AG04450 (cell line): Measurements from ENCODE around the gene HLA-DOA. TPM values are rescaled to one million over a fixed set of nuclear protein-coding genes. Genes with fewer than 3 reads are reported as not detected.

Experiments
- CTCF ChIA-PET: fragments of 300-600, 350-600 bp; formaldehyde crosslinking; extraction: SDS; loops from one replicate; lab custom pipeline; 2022; ENCODE audit warnings: antibody characterized with exemption, inconsistent platforms; lab: Charles Lee
- POLR2A ChIA-PET: fragments of 350-600 bp; formaldehyde crosslinking; extraction: SDS; loops from one replicate; lab custom pipeline; 2021; ENCODE audit warnings: antibody characterized with exemption, inconsistent platforms; lab: Yijun Ruan, JAX
- DNase-seq: peaks from one replicate; pipeline ENCODE4 v3.0.0-alpha.2; 2011; ENCODE audit warnings: low read depth, low spot score
- H3K27ac ChIP-seq: one replicate; pipeline ENCODE4 v1.5.1; 2012; ENCODE audit warnings: low read depth, low read length, control low read depth
- H3K27me3 ChIP-seq: one replicate; pipeline ENCODE4 v1.6.0; 2012; ENCODE audit warnings: low read length; ENCODE audit not compliant: control insufficient read depth, insufficient read depth
- H3K4me3 ChIP-seq: 2 replicates; pipeline ENCODE4 v1.5.1; 2011; ENCODE audit warnings: mild to moderate bottlenecking, low read depth, low read length, control low read depth
- H3K9me3 ChIP-seq: 2 replicates; pipeline ENCODE4 v1.5.1; 2012; ENCODE audit warnings: low read length; ENCODE audit not compliant: control insufficient read depth, insufficient read depth
- polyA minus RNA-seq: library from RNA; depleted of rRNA, polyadenylated mRNA; stranded (reverse); fragments of >200 nt; gene quantifications from 2 replicates; pipeline ENCODE4 v1.2.3, GENCODE V29; 2011; rRNA and poly(A)+ RNA removed
- polyA plus RNA-seq: library from polyadenylated mRNA; depleted of rRNA; stranded (reverse); fragments of >200 nt; gene quantifications from 2 replicates; pipeline ENCODE4 v1.2.3, GENCODE V29; 2011; rRNA removed
- TF ChIP-seq, protein P1 (sequence below): IDR thresholded peaks from 2 replicates; pipeline ENCODE4 v1.5.1; 2011; ENCODE audit warnings: low read depth, low read length, control low read depth, inconsistent platforms

Gene HLA-DOA
- polyA plus RNA-seq (0.02 TPM in 1 of 2 replicates, not detected in the other), polyA minus RNA-seq (not detected in 2 replicates)

DNA sequence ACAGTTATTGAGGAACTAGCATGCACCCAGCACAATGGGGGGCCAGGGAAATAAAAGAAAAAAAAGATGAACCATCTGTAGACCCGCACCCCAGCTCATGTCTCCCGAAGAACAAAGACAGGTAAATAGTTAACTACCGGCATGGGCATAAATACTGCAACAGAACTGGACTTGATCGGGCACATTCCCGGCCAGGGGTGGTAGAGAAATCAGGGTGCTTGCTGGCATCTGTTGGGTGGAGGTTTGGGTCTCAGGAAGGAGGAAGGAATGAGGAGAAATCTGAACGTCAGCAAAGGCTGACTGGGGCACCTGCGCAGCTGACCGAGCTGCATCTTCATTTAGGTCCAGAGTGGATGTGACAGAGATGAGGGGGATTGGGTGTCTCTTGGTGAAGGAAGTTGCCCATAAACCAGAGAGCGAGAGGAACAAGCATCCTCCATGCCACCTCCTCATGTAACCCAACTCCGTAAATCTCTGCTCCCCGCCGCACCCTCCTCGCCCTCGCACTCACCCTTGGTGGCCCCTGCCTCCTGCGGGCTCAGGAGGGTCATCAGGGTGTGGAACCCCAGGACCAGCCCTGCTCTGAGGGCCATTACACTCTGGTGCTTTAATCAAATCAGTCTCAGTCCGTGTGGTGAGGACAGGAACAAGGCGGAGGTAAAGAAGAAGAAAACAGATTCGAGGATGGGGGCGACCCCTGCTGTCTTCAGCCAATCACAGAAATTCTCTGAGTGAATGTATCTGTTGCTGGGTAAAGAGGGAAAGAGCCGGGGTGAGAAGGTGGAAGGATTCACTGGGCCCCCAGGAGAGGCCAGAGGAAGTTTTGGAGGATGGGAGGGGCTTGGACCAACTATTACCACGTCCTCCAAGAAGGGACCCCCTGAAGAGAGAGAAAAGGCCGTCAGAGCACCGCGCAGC is at the start of gene HLA-DOA:
TSS of gene HLA-DOA (minus strand) at position 648 of the 918 bp plus-strand sequence.
- CTCF ChIA-PET, result interaction anchor here (1.5 kb wide), 1 partner anchor 239 kb away, joined by 9 read pairs; no protein-coding TSS in a partner anchor
- peaks cover 33% of the 10 kb centered on the region for H3K27me3 ChIP-seq
- no peak within 1 kb of the TSS for H3K27ac ChIP-seq
- POLR2A ChIA-PET, result interaction anchor here (0.7 kb wide), 1 partner anchor 26 kb away, joined by 4 read pairs; no protein-coding TSS in a partner anchor
- H3K4me3 ChIP-seq, result no peak within 1 kb of the TSS
- no peak for DNase-seq
- no peaks in the 10 kb centered on the region; the same call in 1 of the 2 replicates for H3K9me3 ChIP-seq
- TF ChIP-seq, protein P1, sequence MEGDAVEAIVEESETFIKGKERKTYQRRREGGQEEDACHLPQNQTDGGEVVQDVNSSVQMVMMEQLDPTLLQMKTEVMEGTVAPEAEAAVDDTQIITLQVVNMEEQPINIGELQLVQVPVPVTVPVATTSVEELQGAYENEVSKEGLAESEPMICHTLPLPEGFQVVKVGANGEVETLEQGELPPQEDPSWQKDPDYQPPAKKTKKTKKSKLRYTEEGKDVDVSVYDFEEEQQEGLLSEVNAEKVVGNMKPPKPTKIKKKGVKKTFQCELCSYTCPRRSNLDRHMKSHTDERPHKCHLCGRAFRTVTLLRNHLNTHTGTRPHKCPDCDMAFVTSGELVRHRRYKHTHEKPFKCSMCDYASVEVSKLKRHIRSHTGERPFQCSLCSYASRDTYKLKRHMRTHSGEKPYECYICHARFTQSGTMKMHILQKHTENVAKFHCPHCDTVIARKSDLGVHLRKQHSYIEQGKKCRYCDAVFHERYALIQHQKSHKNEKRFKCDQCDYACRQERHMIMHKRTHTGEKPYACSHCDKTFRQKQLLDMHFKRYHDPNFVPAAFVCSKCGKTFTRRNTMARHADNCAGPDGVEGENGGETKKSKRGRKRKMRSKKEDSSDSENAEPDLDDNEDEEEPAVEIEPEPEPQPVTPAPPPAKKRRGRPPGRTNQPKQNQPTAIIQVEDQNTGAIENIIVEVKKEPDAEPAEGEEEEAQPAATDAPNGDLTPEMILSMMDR, result no peak

DNA sequence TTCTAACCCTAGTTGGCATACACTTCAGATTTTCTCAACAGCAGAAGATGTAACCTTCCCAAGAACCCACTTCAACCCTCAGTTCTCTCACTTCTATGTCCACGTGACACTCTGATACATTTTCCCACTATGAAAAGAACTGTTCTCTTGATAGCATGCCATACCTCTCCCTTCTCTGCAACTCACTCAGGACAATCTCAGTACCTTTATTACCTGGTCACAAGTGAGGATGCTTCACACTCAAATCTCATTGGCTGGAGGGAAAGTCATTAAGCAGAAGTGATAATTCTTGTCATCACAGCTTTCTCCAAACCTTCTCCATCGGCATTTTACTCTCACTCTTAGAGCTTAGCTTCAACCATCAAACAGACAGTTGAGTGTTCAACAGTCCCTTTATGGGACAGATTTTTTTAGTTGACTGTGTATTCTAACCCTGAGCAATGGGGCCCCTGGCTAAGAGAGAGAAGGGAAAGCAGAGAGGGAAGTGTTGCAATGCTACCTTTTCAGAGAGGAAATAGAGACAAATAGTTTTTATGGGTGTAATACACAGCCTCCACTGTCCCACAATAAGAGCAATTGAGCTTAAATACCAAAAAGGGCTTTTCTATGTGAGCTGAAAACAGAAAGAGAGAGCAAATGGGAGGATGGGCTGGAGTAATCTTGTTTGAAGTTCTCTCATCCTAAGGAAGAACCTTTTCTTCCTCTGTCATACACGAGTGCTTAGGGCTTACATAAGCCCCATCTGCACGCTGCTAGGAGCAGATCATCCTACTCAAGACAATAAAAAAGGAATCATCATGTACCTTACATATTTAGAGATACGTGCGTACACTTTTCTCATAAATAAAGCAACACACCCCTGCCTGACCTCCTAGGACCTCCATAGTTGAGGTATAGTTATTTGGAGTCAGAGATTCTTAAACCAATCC is 48.1 kb upstream of the HLA-DOA start:
- Histone ChIP-seq H3K4me3 (no peak overlapping the region), H3K27me3 (peaks cover 9% of the 10 kb centered on the region), H3K27ac (no peak overlapping the region), H3K9me3 (no peaks in the 10 kb centered on the region)
- ChIA-PET CTCF (interaction anchor here (0.6 kb wide), 1 partner anchor 190 kb away, joined by 3 read pairs; no protein-coding TSS in a partner anchor), POLR2A (no interaction called here)
- no peak for DNase-seq
- TF ChIP-seq, protein P1, result no peak

DNA sequence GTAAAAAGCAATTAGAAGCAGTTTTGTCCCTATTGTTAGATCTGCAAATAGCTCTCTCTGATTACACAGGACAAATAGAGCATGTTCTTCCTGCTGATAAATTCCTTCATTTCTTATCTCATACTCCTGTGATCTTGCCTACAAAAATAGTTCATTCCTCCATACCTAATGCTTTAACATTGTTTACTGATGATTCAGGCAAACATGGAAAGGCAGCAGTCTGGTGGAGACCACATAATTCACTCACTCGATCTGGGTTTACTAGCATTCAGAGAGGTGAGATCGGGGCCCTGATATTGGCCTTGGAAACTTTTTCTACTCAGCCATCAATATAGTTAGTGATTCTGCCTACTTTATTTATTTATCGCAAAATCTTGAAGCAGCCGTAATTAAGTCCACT is 43.8 kb upstream of the HLA-DOA start:
- Histone ChIP-seq H3K27me3 (peaks cover 19% of the 10 kb centered on the region), H3K4me3 (no peak overlapping the region), H3K9me3 (no peaks in the 10 kb centered on the region), H3K27ac (no peak overlapping the region)
- no peak for DNase-seq
- CTCF ChIA-PET, result no interaction called here
- TF ChIP-seq, protein P1, result no peak
- POLR2A ChIA-PET, result no interaction called here

DNA sequence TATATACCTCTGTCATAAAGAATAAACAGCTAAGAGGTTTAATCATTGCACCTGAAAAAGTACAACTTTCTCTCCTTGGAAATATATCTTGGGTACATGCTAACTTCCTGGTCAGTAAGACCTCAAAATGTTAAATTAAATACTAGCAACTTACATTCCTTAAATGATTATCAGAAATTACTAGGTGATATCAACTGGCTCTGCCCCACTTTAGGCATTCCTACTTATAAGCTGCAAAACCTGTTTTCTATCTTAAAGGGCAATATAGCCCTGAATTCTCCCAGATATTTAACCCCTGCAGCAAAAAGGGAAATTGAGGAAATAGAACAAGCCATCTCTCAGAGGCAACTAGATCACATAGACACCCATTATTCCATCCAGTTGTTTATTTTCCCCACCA is 43.2 kb upstream of the HLA-DOA start:
- POLR2A ChIA-PET, result no interaction called here
- CTCF ChIA-PET, result no interaction called here
- TF ChIP-seq, protein P1, result no peak
- Histone ChIP-seq H3K27ac (no peak overlapping the region), H3K27me3 (peaks cover 17% of the 10 kb centered on the region), H3K4me3 (no peak overlapping the region), H3K9me3 (no peaks in the 10 kb centered on the region)
- no peak for DNase-seq
